Hepatocyte (in vitro differentiated cells): ENCODE data around the gene TPX2. TPM values are rescaled to one million over a fixed set of nuclear protein-coding genes. Genes with fewer than 3 reads are reported as not detected.

Experiments
- DNase-seq: peaks from one replicate; pipeline ENCODE4 v3.0.0-alpha.2; 2016; ENCODE audit warnings: low spot score
- H2AFZ ChIP-seq: fragments of 200-600 bp; sonication (generic); 2 replicates; pipeline ENCODE4 v1.6.0; 2016; ENCODE audit warnings: antibody characterized with exemption, mild to moderate bottlenecking
- H3K27ac ChIP-seq: fragments of 200-600 bp; sonication (generic); 2 replicates; pipeline ENCODE4 v1.5.1; 2016; ENCODE audit warnings: mild to moderate bottlenecking
- H3K27me3 ChIP-seq: fragments of 200-600 bp; sonication (generic); 2 replicates; pipeline ENCODE4 v1.6.1; 2016
- H3K36me3 ChIP-seq: fragments of 200-600 bp; sonication (generic); replicated peaks from 2 replicates; pipeline ENCODE4 v1.5.1; 2016; ENCODE audit warnings: low read depth; ENCODE audit not compliant: insufficient read depth
- H3K4me1 ChIP-seq: fragments of 200-600 bp; sonication (generic); 2 replicates; pipeline ENCODE4 v1.5.1; 2016; ENCODE audit warnings: mild to moderate bottlenecking, moderate library complexity; ENCODE audit not compliant: insufficient read depth
- H3K4me2 ChIP-seq: fragments of 200-600 bp; sonication (generic); 2 replicates; pipeline ENCODE4 v1.6.0; 2016
- H3K4me3 ChIP-seq: fragments of 200-600 bp; sonication (generic); 2 replicates; pipeline ENCODE4 v1.5.1; 2016; ENCODE audit warnings: mild to moderate bottlenecking
- H3K79me2 ChIP-seq: fragments of 200-600 bp; sonication (generic); 2 replicates; pipeline ENCODE4 v1.6.0; 2017; ENCODE audit warnings: mild to moderate bottlenecking
- H3K9me2 ChIP-seq: fragments of 200-600 bp; sonication (generic); replicated peaks from 2 replicates; pipeline ENCODE4 v1.6.0; 2017; ENCODE audit warnings: mild to moderate bottlenecking; ENCODE audit not compliant: insufficient read depth
- H3K9me3 ChIP-seq: fragments of 200-600 bp; sonication (generic); 2 replicates; pipeline ENCODE4 v1.5.1; 2016; ENCODE audit warnings: low read depth, mild to moderate bottlenecking
- H4K20me1 ChIP-seq: fragments of 200-600 bp; sonication (generic); 2 replicates; pipeline ENCODE4 v1.6.0; 2016; ENCODE audit warnings: mild to moderate bottlenecking; ENCODE audit not compliant: insufficient read depth, poor library complexity, severe bottlenecking
- EZH2 ChIP-seq: fragments of 200-600 bp; sonication (generic); IDR thresholded peaks from 2 replicates; pipeline ENCODE4 v1.6.1; 2016; ENCODE audit warnings: antibody characterized with exemption, mild to moderate bottlenecking, borderline replicate concordance
- EZH2phosphoT487 ChIP-seq: fragments of 200-600 bp; sonication (generic); IDR thresholded peaks from one replicate; pipeline ENCODE4 v1.6.1; 2018; ENCODE audit warnings: antibody characterized with exemption, mild to moderate bottlenecking, low read depth, moderate library complexity; ENCODE audit not compliant: unreplicated experiment, severe bottlenecking
- WGBS: methylation state at CpG from one replicate; pipeline ENCODE4 v1.1.6; 2016; ENCODE audit warnings: low lambda C conversion rate; ENCODE audit errors: missing lambda C conversion rate; 5-methylcytosine and 5-hydroxymethylcytosine counted together
- polyA plus RNA-seq: library from polyadenylated mRNA; unstranded; fragments of >200 nt; fragmentation: Nextera tagmentation; extraction: Ambion mirVana; gene quantifications from 2 replicates; pipeline ENCODE4 v1.2.1, GENCODE V29; 2016
- total RNA-seq: library from RNA; depleted of rRNA; stranded (reverse); fragments of >200 nt; gene quantifications from 2 replicates; pipeline ENCODE4 v1.2.3, GENCODE V29; 2014
- TF ChIP-seq, protein P1 (sequence below): fragments of 200-600 bp; sonication (generic); IDR thresholded peaks from 2 replicates; pipeline ENCODE4 v1.5.1; 2016; ENCODE audit warnings: antibody characterized with exemption, mild to moderate bottlenecking; ENCODE audit not compliant: poor library complexity

The TPX2 gene
- total and polyA plus RNA-seq, 2 experiments from 2014 or later, result 16.3 to 23.9 TPM

DNA sequence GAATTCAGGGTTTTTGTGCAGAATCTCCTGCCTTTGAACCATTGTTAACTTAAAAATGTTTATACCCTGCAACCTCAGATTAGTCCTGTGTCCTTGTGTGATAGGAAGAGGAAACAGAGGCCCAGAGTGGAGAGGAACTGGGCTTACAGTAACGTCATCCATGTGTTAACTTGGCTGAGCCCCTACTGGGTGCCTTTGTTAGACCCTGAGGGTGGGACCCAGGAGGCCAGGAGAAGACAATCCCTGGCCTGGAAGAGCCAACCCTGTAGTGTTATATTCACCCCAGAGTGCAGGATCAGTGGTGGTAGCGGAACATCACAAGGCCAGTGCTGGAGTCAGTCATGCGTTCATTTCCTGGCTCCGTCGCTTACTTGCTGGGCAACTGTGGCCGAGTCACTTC, 90.6 kb downstream of the TPX2 start:
- Histone ChIP-seq H3K4me2 (no peak overlapping the region), H4K20me1 (no peaks in the 10 kb centered on the region), H3K79me2 (no peaks in the 10 kb centered on the region), H2AFZ (no peak overlapping the region), H3K9me2 (no peaks in the 10 kb centered on the region), H3K9me3 (no peaks in the 10 kb centered on the region), H3K27ac (no peak overlapping the region), H3K27me3 (no peaks in the 10 kb centered on the region), H3K4me3 (no peak overlapping the region), H3K36me3 (no peaks in the 10 kb centered on the region), H3K4me1 (peaks cover 9% of the 10 kb centered on the region)
- TF ChIP-seq EZH2 (no peak), EZH2phosphoT487 (no peak)
- TF ChIP-seq, protein P1, sequence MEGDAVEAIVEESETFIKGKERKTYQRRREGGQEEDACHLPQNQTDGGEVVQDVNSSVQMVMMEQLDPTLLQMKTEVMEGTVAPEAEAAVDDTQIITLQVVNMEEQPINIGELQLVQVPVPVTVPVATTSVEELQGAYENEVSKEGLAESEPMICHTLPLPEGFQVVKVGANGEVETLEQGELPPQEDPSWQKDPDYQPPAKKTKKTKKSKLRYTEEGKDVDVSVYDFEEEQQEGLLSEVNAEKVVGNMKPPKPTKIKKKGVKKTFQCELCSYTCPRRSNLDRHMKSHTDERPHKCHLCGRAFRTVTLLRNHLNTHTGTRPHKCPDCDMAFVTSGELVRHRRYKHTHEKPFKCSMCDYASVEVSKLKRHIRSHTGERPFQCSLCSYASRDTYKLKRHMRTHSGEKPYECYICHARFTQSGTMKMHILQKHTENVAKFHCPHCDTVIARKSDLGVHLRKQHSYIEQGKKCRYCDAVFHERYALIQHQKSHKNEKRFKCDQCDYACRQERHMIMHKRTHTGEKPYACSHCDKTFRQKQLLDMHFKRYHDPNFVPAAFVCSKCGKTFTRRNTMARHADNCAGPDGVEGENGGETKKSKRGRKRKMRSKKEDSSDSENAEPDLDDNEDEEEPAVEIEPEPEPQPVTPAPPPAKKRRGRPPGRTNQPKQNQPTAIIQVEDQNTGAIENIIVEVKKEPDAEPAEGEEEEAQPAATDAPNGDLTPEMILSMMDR, result no peak
- WGBS, result 90% methylated on average over 6 of the region's 6 CpGs
- no peak for DNase-seq

DNA sequence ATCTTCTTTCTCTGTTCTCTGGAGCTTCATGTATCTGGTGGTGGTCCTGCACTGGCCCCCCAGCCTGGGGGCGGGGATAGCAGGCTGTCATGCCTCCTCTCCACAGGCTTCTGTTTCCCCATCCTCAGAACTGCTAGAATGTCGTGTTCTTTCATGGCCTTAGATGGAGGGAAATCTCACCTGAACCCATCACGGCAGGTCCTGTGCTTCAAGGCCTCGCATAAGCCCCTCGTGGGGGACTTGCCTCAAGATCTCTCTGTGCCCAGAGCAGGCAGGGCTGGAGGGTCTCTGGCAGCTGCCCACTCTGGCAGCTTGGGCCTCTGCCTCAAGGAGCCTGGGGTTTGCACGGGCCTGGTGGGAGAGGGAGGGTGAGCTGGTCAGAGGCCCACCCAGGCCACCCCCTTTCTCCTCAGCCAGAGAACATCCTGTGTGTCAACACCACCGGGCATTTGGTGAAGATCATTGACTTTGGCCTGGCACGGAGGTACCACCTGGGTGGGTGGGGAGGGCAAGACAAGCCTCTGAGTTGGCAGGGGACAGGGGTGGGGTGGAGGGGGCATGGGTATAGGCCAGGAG, 91.4 kb downstream of the TPX2 start:
- Histone ChIP-seq H3K9me3 (no peaks in the 10 kb centered on the region), H3K79me2 (no peaks in the 10 kb centered on the region), H3K4me3 (no peak overlapping the region), H3K4me1 (peaks cover 14% of the 10 kb centered on the region), H3K27ac (no peak overlapping the region), H4K20me1 (no peaks in the 10 kb centered on the region), H3K27me3 (no peaks in the 10 kb centered on the region), H3K9me2 (no peaks in the 10 kb centered on the region), H3K4me2 (no peak overlapping the region), H3K36me3 (no peaks in the 10 kb centered on the region), H2AFZ (no peak overlapping the region)
- 90% methylated on average over 8 of the region's 8 CpGs for WGBS
- no peak for DNase-seq
- no peak for TF ChIP-seq EZH2
- TF ChIP-seq, protein P1, result no peak

DNA sequence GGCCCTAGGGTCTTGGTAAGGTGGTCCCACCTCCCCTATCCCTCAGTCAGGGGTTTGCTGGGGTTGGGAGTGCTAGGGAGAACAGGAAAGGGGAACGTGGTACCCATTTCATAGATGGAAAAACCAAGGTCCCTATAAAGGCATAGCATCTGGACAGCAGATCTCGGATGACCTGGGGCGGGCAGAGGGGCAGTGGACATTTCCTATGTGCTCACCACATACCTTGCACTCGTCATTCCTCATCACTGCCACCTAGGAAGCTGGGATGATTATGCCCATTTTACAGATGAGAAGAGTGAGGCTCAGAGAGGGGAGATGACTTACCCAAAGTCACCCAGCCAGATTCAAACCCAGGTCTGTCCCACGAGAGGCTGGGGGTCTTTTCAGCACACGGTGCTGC, 92.1 kb downstream of the TPX2 start:
- Histone ChIP-seq H3K36me3 (no peaks in the 10 kb centered on the region), H3K79me2 (no peaks in the 10 kb centered on the region), H3K27me3 (no peaks in the 10 kb centered on the region), H3K27ac (no peak overlapping the region), H3K4me1 (peaks cover 21% of the 10 kb centered on the region), H3K4me3 (no peak overlapping the region), H4K20me1 (no peaks in the 10 kb centered on the region), H3K9me3 (no peaks in the 10 kb centered on the region), H3K4me2 (no peak overlapping the region), H2AFZ (no peak overlapping the region), H3K9me2 (no peaks in the 10 kb centered on the region)
- DNase-seq, result no peak
- no peak for TF ChIP-seq EZH2phosphoT487
- TF ChIP-seq, protein P1, result no peak
- no peak for TF ChIP-seq EZH2
- 89% methylated on average over 6 of the region's 6 CpGs for WGBS
